ENCODE measurements around the gene C11orf16. TPM values are rescaled to one million over a fixed set of nuclear protein-coding genes. Genes with fewer than 3 reads are reported as not detected.

C11orf16 gene
- polyA plus RNA-seq, 1 of the 3 experiments (the other 2 are of a cell fraction): not detected

- TF ChIP-seq NFIC (IDR thresholded peaks at IDR 0.05; ENCODE audit: borderline replicate concordance): no peak
- no peak for TF ChIP-seq EP300 (IDR thresholded peaks at IDR 0.05; ENCODE audit: borderline replicate concordance in 1 of 2, low read depth in 1 of 2, low read length in 1 of 2)
- TF ChIP-seq IRF3 (IDR thresholded peaks at IDR 0.05; ENCODE audit: low read depth, low read length): no peak
- TF ChIP-seq MAX (IDR thresholded peaks at IDR 0.05; ENCODE audit: low read depth): peak; percentile 61
- TF ChIP-seq GABPA (IDR thresholded peaks at IDR 0.05; ENCODE audit: low read depth): peak; percentile 89
- TF ChIP-seq POLR2AphosphoS5 (IDR thresholded peaks at IDR 0.05; ENCODE audit: low read depth, low read length): peak; percentile 85
- 0 out of 2 replicates have a peak, but pooled peaks have one; percentile 23 for TF ChIP-seq FOXJ3 (CRISPR knock-in tag; IDR thresholded peaks at IDR 0.05)
Observed at GRCh38 chr11:8964324-8965320, 31.9 kb upstream of the C11orf16 start, which contains the start of gene TMEM9B (continued).

- TF ChIP-seq MXI1 (IDR thresholded peaks at IDR 0.05; ENCODE audit: low read depth, low read length) (peak; percentile 36; the same call in 1 of the 2 replicates), MAX (IDR thresholded peaks at IDR 0.05; ENCODE audit: low read depth) (0 out of 2 replicates have a peak, but pooled peaks have one; percentile 8), NFIC (IDR thresholded peaks at IDR 0.05; ENCODE audit: borderline replicate concordance) (no peak)
- peak; percentile 85 for DNase-seq
- WGBS (ENCODE audit: low lambda C conversion rate): 5% methylated on average over 13 of the region's 39 CpGs
- H3K36me3 ChIP-seq (replicated peaks in 1 of 2; ENCODE audit: control insufficient read depth in 1 of 2, insufficient read depth in 2 of 2, low read length in 1 of 2): peaks cover 1 to 3% of the 10 kb centered on the region in 2 experiments
- POLR2A ChIA-PET: interaction anchor here (0.7 to 2.0 kb wide), 4 partner anchors 17 to 497 kb away, joined by 3 to 6 read pairs (median 4); partner anchors contain the start of gene ZNF143
- H3K27ac ChIP-seq (ENCODE audit: low read depth in 2 of 2, low read length in 1 of 2): peak overlapping the region; percentile 72 to 83
- H3K27me3 ChIP-seq (ENCODE audit: insufficient read depth): no peaks in the 10 kb centered on the region
- H3K4me2 ChIP-seq: peak overlapping the region; percentile 96
- peak overlapping the region; percentile 43 for H2AFZ ChIP-seq (ENCODE audit: low read depth)
- peaks cover 55% of the 10 kb centered on the region for H3K79me2 ChIP-seq (ENCODE audit: insufficient read depth)
- no peaks in the 10 kb centered on the region for H4K20me1 ChIP-seq (ENCODE audit: insufficient read depth)
- no peaks in the 10 kb centered on the region for H3K9me2 ChIP-seq
- H3F3A ChIP-seq (replicated peaks; ENCODE audit: insufficient read depth): peaks cover 5% of the 10 kb centered on the region
- no peaks in the 10 kb centered on the region for H3K9me3 ChIP-seq
- H3K4me1 ChIP-seq (ENCODE audit: control insufficient read depth in 1 of 2, insufficient read depth in 2 of 2, low read depth in 1 of 2, low read length in 1 of 2): peaks cover 10 to 13% of the 10 kb centered on the region in 2 experiments; a peak in 3 of 4 replicates
- peak overlapping the region; percentile 68 to 93 for H3K4me3 ChIP-seq (ENCODE audit: low read depth in 2 of 2, low read length in 1 of 2)
- peak overlapping the region; percentile 82 for H3K9ac ChIP-seq
- CTCF ChIA-PET: interaction anchor here (0.9 to 3.0 kb wide), 6 partner anchors 15 to 64 kb away, joined by 3 to 21 read pairs (median 4); partner anchors contain the start of gene AKIP1
Observed at GRCh38 chr11:8963569-8964323, 31.0 kb upstream of the C11orf16 start.
